Measurements from ENCODE around the gene NIT1.

NIT1 gene

GRCh38 chr1:161117759-161118581 lies at the start of gene NIT1, which contains the start of gene PFDN2:
Gene NIT1, plus strand, starts transcription at chr1:161118105. Its CDS starts 72 bp downstream, at chr1:161118177.
Gene PFDN2, minus strand, starts transcription at chr1:161118037. Its CDS starts 11 bp downstream, at chr1:161118026.
- peak; percentile 95 for DNase-seq

- DNase-seq, result peak; percentile 91
Measured at GRCh38 chr1:161068306-161069234, 49.3 kb upstream of the NIT1 start.

GRCh38 chr1:161069241-161069640 lies 48.7 kb upstream of the NIT1 start:
- DNase-seq, result peak; percentile 67

GRCh38 chr1:161069731-161070270 lies 48.1 kb upstream of the NIT1 start, which contains the start of gene ARHGAP30:
Gene ARHGAP30, minus strand, starts transcription at chr1:161069891. Its CDS starts 267 bp downstream, at chr1:161069624.
- peak; percentile 92 for DNase-seq

GRCh38 chr1:161070761-161071160 lies 47.1 kb upstream of the NIT1 start:
- no peak for DNase-seq

- DNase-seq, result peak; percentile 75
Measured at GRCh38 chr1:161071886-161072371, 46.0 kb upstream of the NIT1 start.

GRCh38 chr1:161072751-161073449 lies 45.0 kb upstream of the NIT1 start:
- DNase-seq, result no peak

- DNase-seq, result no peak
Measured at GRCh38 chr1:161073474-161074121, 44.3 kb upstream of the NIT1 start.

- no peak for DNase-seq
Measured at GRCh38 chr1:161074676-161075368, 43.1 kb upstream of the NIT1 start.

- DNase-seq, result no peak
Measured at GRCh38 chr1:161076410-161076809, 41.5 kb upstream of the NIT1 start.

GRCh38 chr1:161077426-161077825 lies 40.5 kb upstream of the NIT1 start:
- DNase-seq, result no peak

GRCh38 chr1:161079436-161080110 lies 38.3 kb upstream of the NIT1 start:
- DNase-seq, result no peak

GRCh38 chr1:161080441-161081405 lies 37.2 kb upstream of the NIT1 start:
- DNase-seq, result no peak

- DNase-seq, result no peak
Measured at GRCh38 chr1:161081519-161081918, 36.4 kb upstream of the NIT1 start.

GRCh38 chr1:161082483-161082882 lies 35.4 kb upstream of the NIT1 start:
- no peak for DNase-seq

- DNase-seq, result no peak
Measured at GRCh38 chr1:161082996-161083747, 34.7 kb upstream of the NIT1 start.

GRCh38 chr1:161083748-161084596 lies 33.9 kb upstream of the NIT1 start:
- no peak for DNase-seq

- no peak for DNase-seq
Measured at GRCh38 chr1:161084597-161084988, 33.3 kb upstream of the NIT1 start.
